Measurements from ENCODE around the gene MARCHF5.

- TF ChIP-seq CTCF (IDR thresholded peaks at IDR 0.05; ENCODE audit: borderline replicate concordance, extremely low read depth, low read length, poor library complexity, severe bottlenecking): no peak
- no peak for TF ChIP-seq EZH2 (IDR thresholded peaks at IDR 0.05; ENCODE audit: borderline replicate concordance, low read depth, low read length, severe bottlenecking)
These were observed 12.1 kb downstream of the MARCHF5 start for GRCh38 chr10:92303096-92303495.

Measured in DND-41 (cell line).